Activated T-cell treated with anti-CD3 and anti-CD28 coated beads, Interleukin-2, amount 50 U/mL, for 24 hours (primary cell): ENCODE data around the gene LAMP1.
"Not testable (repeated sequence)": the region's sequence is repeated elsewhere in the genome, so short reads cannot be mapped to it uniquely, and the experiment has no call there.

Experiments
- DNase-seq: peaks from one replicate; pipeline ENCODE4 v3.0.0-alpha.2; 2020
- H3K27ac Mint-ChIP-seq: 2 replicates; pipeline ENCODE4 v1.8.0; 2020; ENCODE audit warnings: mild to moderate bottlenecking, mixed read lengths
- H3K27me3 Mint-ChIP-seq: 2 replicates; pipeline ENCODE4 v1.8.0; 2020; ENCODE audit warnings: mixed read lengths
- H3K36me3 Mint-ChIP-seq: 2 replicates; pipeline ENCODE4 v1.8.0; 2020; ENCODE audit warnings: low read depth, mixed read lengths
- H3K4me1 Mint-ChIP-seq: 2 replicates; pipeline ENCODE4 v1.8.0; 2020; ENCODE audit warnings: low read depth, mixed read lengths
- H3K4me3 Mint-ChIP-seq: 2 replicates; pipeline ENCODE4 v1.8.0; 2020; ENCODE audit warnings: mild to moderate bottlenecking, moderate library complexity, mixed read lengths
- H3K9me3 Mint-ChIP-seq: 2 replicates; pipeline ENCODE4 v1.8.0; 2020; ENCODE audit warnings: mixed read lengths

LAMP1 gene

DNA sequence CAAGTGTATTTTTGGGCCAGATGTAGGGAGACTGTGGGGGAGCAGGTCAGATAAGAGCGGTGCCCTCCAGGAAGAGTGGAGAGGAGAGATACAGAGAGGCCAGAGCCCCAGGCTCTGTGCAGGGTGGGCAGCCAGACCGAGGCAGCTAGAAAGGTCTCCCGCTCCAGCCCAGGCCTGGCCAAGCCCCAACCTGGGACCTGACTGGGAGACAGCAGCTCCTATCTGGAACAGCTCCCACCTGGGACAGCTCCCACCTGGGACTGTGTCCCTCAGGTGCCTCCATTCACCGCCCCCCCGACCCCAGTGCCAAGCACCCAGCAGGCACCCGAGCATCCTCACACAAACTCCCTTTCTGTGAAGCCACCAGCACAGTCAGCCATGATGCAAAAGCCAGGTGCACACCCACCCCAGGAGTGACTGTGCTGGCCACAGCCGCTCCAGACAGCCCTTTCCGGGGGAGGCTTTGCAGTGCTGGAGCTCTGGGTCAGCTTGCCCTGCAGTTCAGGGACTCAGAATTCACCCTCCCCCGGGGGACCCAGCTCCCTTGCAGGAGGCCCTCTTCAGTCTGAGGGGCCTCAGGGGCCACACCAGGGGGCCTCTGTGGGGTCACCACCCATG is 69.0 kb downstream of the LAMP1 start:
- H3K4me3 Mint-ChIP-seq, result no peak overlapping the region
- H3K27ac Mint-ChIP-seq, result no peak overlapping the region
- no peak for DNase-seq
- H3K36me3 Mint-ChIP-seq, result no peaks in the 10 kb centered on the region
- H3K9me3 Mint-ChIP-seq, result no peaks in the 10 kb centered on the region
- peaks cover 32% of the 10 kb centered on the region for H3K27me3 Mint-ChIP-seq
- H3K4me1 Mint-ChIP-seq, result peaks cover 4% of the 10 kb centered on the region

DNA sequence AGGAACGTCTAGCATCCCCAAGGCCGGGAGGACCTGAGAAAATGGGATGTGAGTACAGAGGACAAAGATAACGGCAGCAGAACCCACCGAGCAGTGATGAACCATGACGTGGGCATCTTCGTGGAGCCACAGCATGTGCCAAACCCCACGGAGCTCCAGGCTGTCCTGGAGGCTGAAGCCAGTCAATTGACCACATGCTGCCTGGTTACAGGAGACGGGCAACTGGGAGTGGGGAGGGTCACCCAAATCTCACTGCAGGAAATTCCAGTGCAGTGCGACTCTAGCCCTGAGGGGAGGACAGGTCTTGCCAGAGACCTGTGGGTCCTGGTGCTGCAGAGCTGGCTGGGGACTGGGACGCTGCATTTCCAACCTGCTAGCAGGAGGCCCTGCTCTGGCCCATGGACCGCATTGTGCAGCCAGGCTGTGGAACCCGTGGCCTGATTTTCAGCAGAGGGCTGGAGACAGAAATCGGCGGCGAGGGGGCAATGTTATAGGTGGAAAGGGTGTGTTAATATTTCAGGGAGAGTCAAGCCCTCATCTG is 70.1 kb downstream of the LAMP1 start:
- H3K4me1 Mint-ChIP-seq, result no peaks in the 10 kb centered on the region
- no peak overlapping the region for H3K27ac Mint-ChIP-seq
- H3K9me3 Mint-ChIP-seq, result no peaks in the 10 kb centered on the region
- H3K36me3 Mint-ChIP-seq, result no peaks in the 10 kb centered on the region
- DNase-seq, result no peak
- no peak overlapping the region for H3K4me3 Mint-ChIP-seq
- peaks cover 27% of the 10 kb centered on the region for H3K27me3 Mint-ChIP-seq

DNA sequence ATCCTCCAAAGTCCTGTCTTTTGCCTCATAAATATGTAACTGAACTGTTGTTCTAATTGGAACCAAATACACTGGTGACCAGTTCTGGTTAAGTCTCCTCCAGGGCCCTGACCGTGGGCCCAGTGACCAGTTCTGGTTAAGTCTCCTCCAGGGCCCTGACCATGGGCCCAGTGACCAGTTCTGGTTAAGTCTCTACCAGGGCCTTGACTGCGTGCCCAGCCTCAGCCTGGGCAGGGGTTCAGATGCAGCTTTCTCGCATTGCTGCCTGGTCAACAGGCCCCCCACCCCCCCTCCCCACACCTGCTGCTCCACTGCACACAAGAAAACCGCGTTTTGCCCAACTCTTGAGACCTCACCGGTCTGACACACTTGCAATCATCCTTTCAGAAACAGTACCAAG is 70.7 kb downstream of the LAMP1 start:
- Mint-ChIP-seq H3K27ac (no peak overlapping the region), H3K27me3 (peaks cover 20% of the 10 kb centered on the region), H3K4me3 (no peak overlapping the region), H3K36me3 (no peaks in the 10 kb centered on the region), H3K4me1 (no peaks in the 10 kb centered on the region), H3K9me3 (no peaks in the 10 kb centered on the region)
- no peak for DNase-seq

DNA sequence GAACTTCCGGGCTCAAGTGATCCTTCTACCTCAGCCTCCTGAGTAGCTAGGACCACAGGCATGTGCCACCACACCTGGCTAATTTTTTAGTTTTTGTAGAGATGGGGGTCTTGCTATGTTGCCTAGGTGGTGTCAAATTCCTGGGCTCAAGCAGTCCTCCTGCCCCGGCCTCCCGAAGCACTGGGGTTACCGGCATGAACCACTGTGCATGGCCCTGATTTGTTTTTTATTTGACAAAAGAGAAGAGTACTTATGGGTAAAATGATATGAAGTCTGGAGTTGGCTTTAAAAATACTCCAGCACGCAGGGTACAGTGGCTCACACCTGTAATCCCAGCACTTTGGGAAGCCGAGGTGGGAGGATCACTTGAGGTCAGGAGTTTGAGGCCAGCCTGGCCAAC is 71.3 kb downstream of the LAMP1 start:
- not testable (repeated sequence) for H3K4me3 Mint-ChIP-seq, H3K36me3 Mint-ChIP-seq, H3K4me1 Mint-ChIP-seq, DNase-seq, H3K27ac Mint-ChIP-seq, H3K9me3 Mint-ChIP-seq
- H3K27me3 Mint-ChIP-seq, result peaks cover 18% of the 10 kb centered on the region

DNA sequence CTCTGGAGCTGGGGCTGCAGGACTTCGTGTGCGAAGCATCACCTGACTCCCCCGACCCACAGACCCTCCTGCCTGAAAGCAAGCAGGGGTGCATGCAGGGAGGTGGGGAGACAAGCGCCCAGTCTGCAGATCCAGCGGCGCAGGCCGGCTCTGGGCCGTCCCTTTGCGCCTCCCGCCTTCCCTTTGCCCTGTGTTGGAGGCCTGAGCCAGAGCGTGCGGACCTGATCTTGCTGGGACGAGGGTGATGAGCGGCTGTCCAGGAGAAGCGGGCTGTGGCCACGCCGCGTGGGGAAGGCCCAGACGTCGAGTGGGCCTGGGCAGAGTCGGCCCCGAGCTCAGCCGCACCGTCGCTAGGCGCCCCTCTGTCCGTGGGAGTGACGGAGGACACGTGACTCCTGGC is 72.2 kb downstream of the LAMP1 start:
- Mint-ChIP-seq H3K27ac (no peak overlapping the region), H3K4me3 (no peak overlapping the region), H3K36me3 (no peaks in the 10 kb centered on the region), H3K9me3 (no peaks in the 10 kb centered on the region), H3K27me3 (peaks cover 14% of the 10 kb centered on the region), H3K4me1 (no peaks in the 10 kb centered on the region)
- DNase-seq, result no peak

DNA sequence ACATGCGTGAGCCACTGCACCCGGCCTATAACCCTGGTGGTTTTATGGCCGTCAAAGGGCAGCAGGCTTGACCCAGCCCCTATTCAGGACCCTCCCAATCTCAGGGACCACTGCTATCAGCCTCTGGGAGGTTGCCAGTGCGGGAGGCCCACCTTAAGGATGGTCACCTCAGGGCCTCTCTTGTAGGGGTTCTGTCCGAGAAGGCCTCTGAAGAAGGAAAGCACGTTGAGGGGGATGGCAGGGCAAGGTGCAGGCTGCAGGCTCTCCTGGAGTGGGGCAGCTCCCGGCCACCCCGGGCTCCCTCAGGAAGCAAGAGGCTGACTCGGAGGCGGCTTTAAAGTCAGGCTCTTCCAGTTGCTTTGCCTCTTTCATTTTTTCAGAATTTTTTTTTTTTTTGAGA is 72.8 kb downstream of the LAMP1 start:
- Mint-ChIP-seq H3K36me3 (no peaks in the 10 kb centered on the region), H3K9me3 (no peaks in the 10 kb centered on the region), H3K27ac (no peak overlapping the region), H3K4me3 (no peak overlapping the region), H3K27me3 (peaks cover 17% of the 10 kb centered on the region), H3K4me1 (no peaks in the 10 kb centered on the region)
- no peak for DNase-seq

DNA sequence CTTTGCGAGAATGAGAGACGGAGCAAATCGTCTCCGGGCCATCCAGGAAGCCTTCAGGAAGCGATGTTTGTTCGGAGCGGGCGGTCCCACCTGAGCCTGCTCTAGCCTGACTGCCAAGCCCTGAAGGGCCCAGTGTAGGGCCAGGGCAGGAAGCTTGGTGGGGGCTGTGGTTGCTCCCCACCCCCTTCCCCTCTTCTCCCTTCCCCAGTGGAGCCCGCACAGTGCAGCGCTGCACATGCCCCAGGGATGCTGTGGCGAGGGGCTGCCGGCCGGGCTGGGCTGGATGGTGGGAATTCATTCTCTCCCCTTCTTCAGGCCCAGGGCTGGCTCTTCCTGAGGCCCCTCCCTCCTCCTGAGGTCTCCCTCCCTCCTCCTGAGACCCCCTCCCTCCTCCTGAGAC is 74.0 kb downstream of the LAMP1 start:
- Mint-ChIP-seq H3K4me1 (no peaks in the 10 kb centered on the region), H3K27ac (no peak overlapping the region), H3K27me3 (peaks cover 7% of the 10 kb centered on the region), H3K4me3 (no peak overlapping the region), H3K36me3 (no peaks in the 10 kb centered on the region), H3K9me3 (no peaks in the 10 kb centered on the region)
- no peak for DNase-seq

DNA sequence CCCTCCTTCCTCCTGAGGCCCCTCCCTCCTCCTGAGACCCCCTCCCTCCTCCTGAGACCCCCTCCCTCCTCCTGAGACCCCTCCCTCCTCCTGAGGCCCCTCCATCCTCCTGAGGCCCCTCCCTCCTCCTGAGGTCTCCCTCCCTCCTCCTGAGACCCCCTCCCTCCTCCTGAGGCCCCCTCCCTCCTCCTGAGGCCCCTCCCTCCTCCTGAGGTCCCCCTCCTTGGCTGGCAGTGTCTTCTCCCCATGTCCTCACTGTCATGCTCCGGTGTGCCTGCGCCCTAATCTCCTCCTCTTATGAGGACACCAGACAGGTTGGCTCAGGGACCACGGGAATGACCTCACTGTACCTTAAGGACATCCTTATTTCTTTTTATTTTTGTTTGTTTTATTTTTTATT is 74.7 kb downstream of the LAMP1 start:
- H3K27ac Mint-ChIP-seq, H3K9me3 Mint-ChIP-seq, H3K27me3 Mint-ChIP-seq: not testable (repeated sequence)

More for the DNA sequence above, 74.7 kb downstream of the LAMP1 start:
- not testable (repeated sequence) for H3K4me3 Mint-ChIP-seq, DNase-seq, H3K36me3 Mint-ChIP-seq, H3K4me1 Mint-ChIP-seq
